NB4 (cell line): ENCODE data around the gene SLX9.

Experiments
- DNase-seq: peaks from one replicate; pipeline ENCODE4 v3.0.0; 2010; ENCODE audit warnings: low read depth
- H3K4me3 ChIP-seq: one replicate; pipeline ENCODE4 v1.5.1; 2011; ENCODE audit warnings: mild to moderate bottlenecking, low read depth, low read length, moderate library complexity
- CTCF ChIP-seq: IDR thresholded peaks from one replicate; pipeline ENCODE4 v1.5.1; 2012; ENCODE audit warnings: low read depth, low read length
- MAX ChIP-seq: IDR thresholded peaks from 2 replicates; pipeline ENCODE4 v1.6.1; 2011; ENCODE audit warnings: low read depth, low read length
- MYC ChIP-seq: IDR thresholded peaks from 2 replicates; pipeline ENCODE4 v1.6.1; 2011; ENCODE audit warnings: low read depth, low read length
- POLR2A ChIP-seq: IDR thresholded peaks from 2 replicates; pipeline ENCODE4 v1.6.1; 2011; ENCODE audit warnings: mild to moderate bottlenecking; ENCODE audit not compliant: insufficient read length; ENCODE audit errors: extremely low read depth

The SLX9 gene

DNA sequence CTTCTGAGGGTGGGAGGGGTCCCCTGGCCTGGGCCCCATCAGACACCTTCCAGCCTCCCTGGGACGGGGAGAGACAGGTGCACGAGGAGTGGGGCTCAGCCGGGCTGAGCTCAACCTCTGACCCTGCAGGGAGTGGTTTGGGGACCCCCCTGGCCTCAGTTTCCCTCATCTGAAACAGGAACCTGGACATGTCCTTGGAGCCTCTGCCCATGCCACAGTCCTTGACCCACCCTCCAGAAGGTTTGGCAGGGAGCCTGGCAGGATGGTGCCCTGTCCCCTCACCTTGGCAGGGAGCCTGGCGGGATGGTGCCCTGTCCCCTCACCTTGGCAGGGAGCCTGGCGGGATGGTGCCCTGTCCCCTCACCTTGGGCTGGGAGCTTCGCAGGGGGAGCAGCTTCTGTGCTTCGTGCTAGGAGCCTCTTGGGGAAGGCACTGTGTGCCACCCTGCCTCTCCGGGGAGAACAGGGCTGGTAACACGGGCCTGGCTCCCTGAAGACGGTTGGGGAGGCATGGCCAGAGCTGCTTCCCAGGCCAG is 58.3 kb downstream of the SLX9 start:
- DNase-seq, result no peak
- TF ChIP-seq CTCF, result no peak
- TF ChIP-seq POLR2A, result no peak
- TF ChIP-seq MYC, result no peak
- TF ChIP-seq MAX, result no peak
- H3K4me3 ChIP-seq, result no peak overlapping the region

- DNase-seq, result no peak
- TF ChIP-seq MYC, result no peak
- no peak for TF ChIP-seq MAX
- TF ChIP-seq POLR2A, result no peak
- no peak for TF ChIP-seq CTCF
- H3K4me3 ChIP-seq, result no peak overlapping the region
Observed at GRCh38 chr21:44998621-44999427, 59.0 kb downstream of the SLX9 start.

- no peak for TF ChIP-seq CTCF
- TF ChIP-seq MAX, result no peak
- TF ChIP-seq POLR2A, result no peak
- no peak for TF ChIP-seq MYC
- DNase-seq, result no peak
- H3K4me3 ChIP-seq, result no peak overlapping the region
Observed at GRCh38 chr21:44999428-44999971, 59.7 kb downstream of the SLX9 start.

DNA sequence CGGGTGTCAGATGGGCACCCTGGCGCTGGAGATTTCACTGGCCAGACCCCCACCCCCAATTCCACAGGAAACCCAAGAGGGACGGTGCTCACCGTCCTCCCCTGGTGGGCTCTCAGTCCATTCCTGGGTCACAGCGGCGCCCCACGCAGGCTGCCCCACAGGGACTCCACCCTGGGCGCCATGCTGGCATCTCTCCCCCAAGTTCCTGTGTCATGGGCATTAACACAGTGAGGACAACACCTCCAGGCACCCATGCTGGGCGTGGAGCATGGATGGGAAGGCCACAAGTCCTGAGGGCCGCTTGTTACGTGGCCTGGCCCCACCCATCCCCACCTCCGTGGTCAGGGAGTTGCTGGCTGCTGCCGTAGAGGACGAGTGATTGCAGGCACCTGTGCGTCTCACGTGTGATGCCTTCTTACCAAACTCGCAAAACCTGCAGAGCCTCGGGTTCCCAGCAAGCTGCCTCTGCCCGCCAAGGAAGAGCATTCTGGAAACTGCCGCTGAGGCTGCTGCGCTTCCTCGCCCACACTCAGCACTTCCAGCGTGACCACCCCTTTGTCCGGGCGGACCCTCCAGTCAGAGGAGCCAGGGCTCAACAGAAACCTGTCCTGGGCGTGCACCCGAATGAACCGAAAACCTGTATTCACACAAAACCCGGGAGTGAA is 60.3 kb downstream of the SLX9 start:
- H3K4me3 ChIP-seq, result no peak overlapping the region
- TF ChIP-seq MAX (no peak), MYC (no peak), POLR2A (no peak), CTCF (no peak)
- no peak for DNase-seq

DNA sequence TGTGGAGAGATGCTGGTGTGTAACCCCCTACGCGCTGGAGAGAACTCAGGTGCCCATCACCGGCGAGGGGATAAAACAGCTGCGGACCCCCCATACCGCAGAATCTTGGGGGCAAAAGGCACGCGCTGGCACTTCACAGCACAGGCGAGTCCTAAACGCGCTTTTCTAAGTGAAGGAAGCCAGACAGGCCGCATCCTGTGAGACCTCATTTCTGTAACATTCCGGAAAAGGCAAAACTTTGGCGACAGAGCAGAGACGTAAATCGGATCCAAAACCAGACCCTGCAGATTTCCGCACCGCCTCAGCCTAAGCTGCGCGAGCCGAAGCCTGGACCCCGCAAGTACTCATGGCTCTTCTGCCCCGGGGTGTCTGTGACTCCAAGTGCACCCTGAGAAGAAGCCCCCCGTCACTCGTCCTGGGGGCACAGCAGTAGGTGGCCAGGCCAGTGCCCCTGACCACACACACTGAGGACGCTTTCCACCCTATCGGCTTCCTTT is 60.9 kb downstream of the SLX9 start:
- no peak for DNase-seq
- TF ChIP-seq CTCF (no peak), MAX (no peak), MYC (no peak), POLR2A (no peak)
- no peak overlapping the region for H3K4me3 ChIP-seq
